ENCODE results near the gene FTCD.

DNA sequence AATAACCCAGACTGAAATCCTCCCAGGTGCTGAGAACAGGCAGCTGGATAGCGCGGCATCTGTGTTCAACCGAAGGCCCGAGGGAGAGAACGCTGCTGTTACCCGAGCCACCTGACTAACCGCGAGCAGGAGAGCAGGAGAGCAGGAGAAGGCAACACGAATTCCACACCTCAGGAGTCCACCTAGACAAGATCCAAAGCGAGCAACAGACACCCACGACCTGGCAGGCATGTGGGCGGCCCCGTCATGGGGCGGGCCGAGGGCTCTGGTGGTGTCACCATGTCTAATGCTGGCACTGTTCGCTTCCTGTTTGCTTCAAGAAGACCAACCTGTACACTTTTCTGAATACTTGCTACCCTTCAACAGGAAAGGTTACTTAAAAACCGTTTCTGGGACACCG is 49.8 kb upstream of the FTCD start:
- TF ChIP-seq, protein P1, sequence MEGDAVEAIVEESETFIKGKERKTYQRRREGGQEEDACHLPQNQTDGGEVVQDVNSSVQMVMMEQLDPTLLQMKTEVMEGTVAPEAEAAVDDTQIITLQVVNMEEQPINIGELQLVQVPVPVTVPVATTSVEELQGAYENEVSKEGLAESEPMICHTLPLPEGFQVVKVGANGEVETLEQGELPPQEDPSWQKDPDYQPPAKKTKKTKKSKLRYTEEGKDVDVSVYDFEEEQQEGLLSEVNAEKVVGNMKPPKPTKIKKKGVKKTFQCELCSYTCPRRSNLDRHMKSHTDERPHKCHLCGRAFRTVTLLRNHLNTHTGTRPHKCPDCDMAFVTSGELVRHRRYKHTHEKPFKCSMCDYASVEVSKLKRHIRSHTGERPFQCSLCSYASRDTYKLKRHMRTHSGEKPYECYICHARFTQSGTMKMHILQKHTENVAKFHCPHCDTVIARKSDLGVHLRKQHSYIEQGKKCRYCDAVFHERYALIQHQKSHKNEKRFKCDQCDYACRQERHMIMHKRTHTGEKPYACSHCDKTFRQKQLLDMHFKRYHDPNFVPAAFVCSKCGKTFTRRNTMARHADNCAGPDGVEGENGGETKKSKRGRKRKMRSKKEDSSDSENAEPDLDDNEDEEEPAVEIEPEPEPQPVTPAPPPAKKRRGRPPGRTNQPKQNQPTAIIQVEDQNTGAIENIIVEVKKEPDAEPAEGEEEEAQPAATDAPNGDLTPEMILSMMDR (conservative IDR thresholded peaks at IDR 0.05; ENCODE audit: low read depth, low read length): no peak
- TF ChIP-seq EZH2 (IDR thresholded peaks at IDR 0.05; ENCODE audit: low read length, unreplicated experiment): no peak
